ENCODE data around the gene LGALS9B.
"Not testable (repeated sequence)": the region's sequence is repeated elsewhere in the genome, so short reads cannot be mapped to it uniquely, and the experiment has no call there.

LGALS9B gene

DNA sequence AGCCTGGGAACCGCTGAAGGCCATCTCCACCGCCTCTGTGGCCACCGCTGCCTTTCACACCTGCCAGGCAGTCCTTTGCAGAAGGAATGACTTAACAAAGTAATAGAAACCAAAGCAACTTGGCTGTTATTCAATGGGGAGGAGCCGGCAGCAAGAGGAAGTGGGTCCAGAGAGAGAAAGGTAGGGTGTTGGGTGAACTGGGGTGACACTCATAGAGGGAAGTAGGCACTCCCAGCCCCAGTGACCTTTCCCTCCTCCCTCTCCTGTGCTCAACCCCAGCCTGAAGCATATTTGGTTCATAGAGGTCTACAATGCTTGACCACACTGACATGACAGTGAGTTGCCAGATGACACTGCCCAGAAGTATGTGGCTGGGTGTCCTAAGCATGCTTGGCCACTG lies at the start of gene LGALS9B:
TSS of gene LGALS9B (minus strand) at position 93 of the 400 bp plus-strand sequence. CDS start at position 24, 69 bp downstream.
- DNase-seq (ENCODE audit: low spot score) = not testable (repeated sequence)

DNA sequence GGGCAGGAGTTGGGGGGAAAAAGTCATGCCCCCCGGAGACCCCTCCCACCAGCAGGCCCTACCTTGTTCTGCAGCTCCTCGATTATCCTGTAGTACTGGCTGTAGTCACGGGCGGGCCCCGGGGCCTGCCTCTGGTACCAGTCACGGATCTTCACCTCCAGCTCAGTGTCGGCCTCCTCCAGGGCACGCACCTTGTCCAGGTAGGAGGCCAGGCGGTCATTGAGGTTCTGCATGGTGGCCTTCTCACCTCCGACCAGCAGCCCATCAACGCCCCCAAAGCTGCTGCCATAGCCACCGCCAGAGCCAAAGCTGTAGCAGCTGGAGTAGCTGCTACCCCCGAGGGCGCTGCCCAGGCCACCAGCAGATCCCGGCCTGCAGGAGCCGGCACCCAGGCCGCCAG lies 49.6 kb upstream of the LGALS9B start:
- DNase-seq (ENCODE audit: low spot score) = not testable (repeated sequence)

GRCh38 chr17:20515099-20515498 lies 47.8 kb upstream of the LGALS9B start:
- not testable (repeated sequence) for DNase-seq (ENCODE audit: low spot score)

- DNase-seq (ENCODE audit: low spot score) = not testable (repeated sequence)
Measured at GRCh38 chr17:20513539-20513938, 46.2 kb upstream of the LGALS9B start.

DNA sequence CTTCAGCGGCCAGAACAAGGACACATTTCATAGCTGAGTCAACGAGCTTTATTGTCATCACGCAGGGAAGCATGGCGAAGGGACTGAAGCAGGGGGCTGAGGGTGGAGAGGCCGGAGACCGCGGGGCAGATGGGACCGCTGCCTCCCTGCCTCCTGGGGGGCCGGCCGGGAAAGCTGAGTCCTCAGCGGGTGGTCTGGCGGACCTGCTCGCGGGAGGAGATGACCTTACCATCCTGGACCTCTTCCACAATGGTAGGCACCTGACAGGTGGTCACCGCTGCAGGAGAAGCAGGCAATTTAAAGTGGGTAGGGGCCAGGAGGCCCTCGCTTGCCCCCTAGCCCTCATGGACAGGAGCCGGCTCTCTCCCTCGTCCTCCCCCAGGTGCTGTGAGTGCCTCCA lies 45.0 kb upstream of the LGALS9B start:
- not testable (repeated sequence) for DNase-seq (ENCODE audit: low spot score)

DNA sequence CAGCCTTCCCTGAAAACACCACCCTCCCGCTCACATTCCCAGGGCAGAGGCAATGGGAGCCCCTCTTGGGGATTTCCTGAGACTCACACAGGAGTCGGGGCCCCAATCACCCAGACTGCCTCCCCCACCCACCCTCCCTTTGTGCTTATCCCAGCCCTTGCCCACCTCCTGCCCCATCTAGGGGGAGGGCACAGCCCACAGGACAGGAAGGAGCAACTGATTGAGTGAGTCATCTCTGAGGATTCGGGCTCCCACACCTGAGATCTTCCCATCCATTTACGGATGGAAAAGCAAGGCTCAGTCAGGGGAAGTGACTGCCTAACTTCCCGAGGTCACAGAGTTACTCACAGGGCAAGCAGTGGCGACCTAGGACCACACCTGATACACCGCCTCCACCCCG lies 44.4 kb upstream of the LGALS9B start:
- DNase-seq (ENCODE audit: low spot score) = not testable (repeated sequence)

- DNase-seq (ENCODE audit: low spot score) = not testable (repeated sequence)
Measured at GRCh38 chr17:20505333-20505732, 38.0 kb upstream of the LGALS9B start.

DNA sequence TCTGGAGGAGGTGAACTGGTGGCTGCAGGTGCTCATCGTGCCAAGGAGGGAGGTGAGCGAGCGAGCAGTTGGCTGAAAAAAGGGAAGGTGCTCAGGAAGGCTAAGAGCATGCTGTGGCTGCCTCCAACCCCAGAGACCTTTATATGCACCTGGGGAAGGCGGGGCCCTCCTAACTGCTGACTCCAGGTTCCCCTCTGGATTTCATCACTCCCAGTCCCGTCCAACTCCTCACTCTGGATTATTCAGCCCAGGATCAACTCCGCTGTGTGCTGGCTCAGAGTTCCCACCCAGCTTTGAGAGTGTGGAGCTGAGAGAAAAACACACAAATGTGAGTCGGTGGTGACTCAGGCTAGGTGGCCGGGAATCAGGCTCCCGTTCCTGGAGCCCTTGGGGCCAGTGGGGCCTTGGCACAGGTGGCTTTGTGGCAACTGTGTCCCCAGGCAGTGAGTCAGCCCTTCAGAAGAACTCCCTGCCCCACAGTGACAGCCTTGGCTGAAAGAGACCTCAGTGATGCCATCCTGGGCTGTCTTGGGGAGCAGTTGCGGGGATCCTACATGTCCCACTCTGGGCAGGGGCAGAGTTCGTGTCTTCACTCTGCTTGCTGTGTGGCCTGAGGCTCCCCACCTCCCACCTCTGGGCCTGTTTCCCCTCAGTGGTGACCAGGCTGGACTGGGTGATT lies 37.2 kb upstream of the LGALS9B start:
- DNase-seq (ENCODE audit: low spot score) = not testable (repeated sequence)

GRCh38 chr17:20501896-20502295 lies 34.6 kb upstream of the LGALS9B start:
- DNase-seq (ENCODE audit: low spot score) = not testable (repeated sequence)

DNA sequence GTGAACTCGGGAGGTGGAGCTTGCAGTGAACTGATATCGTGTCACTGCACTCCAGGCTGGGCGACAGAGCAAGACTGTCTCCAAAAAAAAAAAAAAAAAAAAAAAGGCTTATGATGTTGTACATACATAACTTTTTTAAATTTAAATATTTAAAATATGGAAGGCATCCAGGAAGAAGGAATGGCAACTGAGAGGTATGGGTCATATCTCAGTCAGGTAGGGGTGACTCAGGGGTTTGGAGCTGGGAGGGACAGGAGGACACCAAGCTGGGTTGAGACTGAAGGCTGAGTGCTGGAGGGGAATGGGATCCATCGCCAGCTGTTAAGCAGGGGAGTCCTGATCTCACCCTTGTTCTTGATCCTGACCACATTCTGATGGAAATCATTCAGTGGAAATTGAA lies 33.0 kb upstream of the LGALS9B start:
- DNase-seq (ENCODE audit: low spot score) = not testable (repeated sequence)

GRCh38 chr17:20495420-20495819 lies 28.1 kb upstream of the LGALS9B start:
- DNase-seq (ENCODE audit: low spot score) = not testable (repeated sequence)

DNA sequence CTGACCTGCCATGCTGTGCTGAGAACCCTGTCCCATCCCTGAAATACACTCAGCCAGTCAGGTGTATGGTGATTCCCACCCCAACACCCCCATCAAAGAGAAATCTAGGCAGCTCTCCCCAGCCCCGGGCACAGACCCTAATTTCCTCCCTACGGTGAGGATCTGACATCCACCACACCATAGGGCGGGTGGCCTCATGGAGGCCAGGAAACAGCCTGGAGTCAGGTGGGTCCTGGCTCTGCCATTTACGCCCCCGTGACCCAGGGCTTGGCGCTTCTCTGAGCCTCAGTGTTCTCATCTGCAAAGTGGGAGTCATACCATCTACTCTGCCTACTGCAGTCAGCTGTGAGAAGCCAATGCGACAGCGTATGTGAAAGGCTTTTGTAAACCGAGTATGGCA lies 27.4 kb upstream of the LGALS9B start:
- not testable (repeated sequence) for DNase-seq (ENCODE audit: low spot score)

DNA sequence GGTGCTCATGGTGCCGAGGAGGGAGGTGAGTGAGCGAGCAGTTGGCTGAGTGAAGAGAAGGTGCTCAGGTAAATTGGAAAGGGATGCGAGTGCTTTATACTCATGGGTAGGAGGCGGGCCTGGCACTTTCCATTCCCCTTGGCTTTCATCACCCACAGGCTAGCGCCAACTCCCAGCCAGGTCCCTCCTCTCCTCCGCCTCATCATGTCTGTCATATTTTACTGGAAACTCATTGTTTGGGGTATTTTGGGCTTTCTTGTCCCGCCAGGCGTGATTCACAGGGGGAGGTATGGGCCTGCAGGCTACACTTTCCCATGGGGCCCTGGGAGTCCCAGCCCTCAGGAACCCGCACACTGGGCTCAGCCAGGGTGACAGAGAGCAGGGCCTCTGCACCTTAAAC lies 26.8 kb upstream of the LGALS9B start:
- not testable (repeated sequence) for DNase-seq (ENCODE audit: low spot score)

- DNase-seq (ENCODE audit: low spot score) = not testable (repeated sequence)
Measured at GRCh38 chr17:20492971-20493370, 25.6 kb upstream of the LGALS9B start.

DNA sequence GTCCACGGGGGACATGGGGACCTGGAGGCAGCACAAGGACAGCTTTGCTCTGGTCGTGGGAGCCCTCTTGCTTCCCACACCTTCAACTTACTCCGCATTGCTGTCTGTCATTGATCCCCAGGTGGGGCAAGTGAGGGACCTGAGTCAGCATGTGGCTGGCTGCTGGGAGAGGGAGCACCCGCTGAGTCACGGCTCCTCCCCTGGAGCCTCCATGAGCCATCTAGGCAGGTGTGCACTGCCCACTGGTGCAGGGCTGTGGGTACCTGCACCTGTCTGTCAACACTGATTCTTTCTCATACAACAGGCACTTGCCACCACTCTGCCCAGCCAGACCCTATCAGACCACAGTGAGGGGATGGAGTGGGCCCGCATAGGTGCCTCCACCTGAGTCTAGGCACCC lies 24.8 kb upstream of the LGALS9B start:
- not testable (repeated sequence) for DNase-seq (ENCODE audit: low spot score)

- not testable (repeated sequence) for DNase-seq (ENCODE audit: low spot score)
Measured at GRCh38 chr17:20484930-20485329, 17.6 kb upstream of the LGALS9B start.

GRCh38 chr17:20479889-20480591 lies 12.7 kb upstream of the LGALS9B start:
- DNase-seq (ENCODE audit: low spot score) = not testable (repeated sequence)

DNA sequence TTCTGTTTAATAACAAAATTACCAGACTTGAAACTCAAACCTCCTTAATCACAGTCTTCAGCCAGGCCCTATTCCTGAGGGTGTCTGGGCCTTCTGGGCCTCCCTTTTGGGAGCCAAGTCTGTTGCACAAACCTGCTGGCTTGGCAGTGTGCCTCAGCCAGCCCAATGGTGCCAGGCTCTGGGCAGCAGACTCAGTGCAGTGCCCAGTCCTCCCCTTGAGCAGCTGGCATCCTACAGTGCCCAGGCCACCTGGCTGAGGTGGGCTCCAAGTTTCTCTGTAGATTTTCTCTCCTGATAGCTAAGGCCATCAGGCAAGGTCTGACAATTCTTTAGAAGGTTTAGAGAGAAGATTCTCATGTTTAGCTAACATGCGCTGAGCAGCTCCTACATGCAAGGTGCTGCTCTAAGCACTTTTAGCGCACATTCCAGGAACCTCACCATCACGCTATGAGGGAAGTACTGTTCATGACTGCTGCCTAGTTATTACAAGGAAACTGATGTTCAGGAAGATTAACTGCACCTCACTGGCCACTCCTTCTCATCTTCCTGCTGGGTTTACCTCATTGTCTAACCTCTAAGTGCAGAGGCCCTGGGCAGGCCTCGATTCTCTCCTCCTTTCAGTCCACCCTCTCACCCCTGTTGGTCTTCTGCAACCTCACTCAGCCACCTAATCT lies 10.2 kb upstream of the LGALS9B start:
- not testable (repeated sequence) for DNase-seq (ENCODE audit: low spot score)

GRCh38 chr17:20475137-20475831 lies 7.9 kb upstream of the LGALS9B start:
- DNase-seq (ENCODE audit: low spot score) = not testable (repeated sequence)

GRCh38 chr17:20474081-20474480 lies 6.7 kb upstream of the LGALS9B start:
- not testable (repeated sequence) for DNase-seq (ENCODE audit: low spot score)

DNA sequence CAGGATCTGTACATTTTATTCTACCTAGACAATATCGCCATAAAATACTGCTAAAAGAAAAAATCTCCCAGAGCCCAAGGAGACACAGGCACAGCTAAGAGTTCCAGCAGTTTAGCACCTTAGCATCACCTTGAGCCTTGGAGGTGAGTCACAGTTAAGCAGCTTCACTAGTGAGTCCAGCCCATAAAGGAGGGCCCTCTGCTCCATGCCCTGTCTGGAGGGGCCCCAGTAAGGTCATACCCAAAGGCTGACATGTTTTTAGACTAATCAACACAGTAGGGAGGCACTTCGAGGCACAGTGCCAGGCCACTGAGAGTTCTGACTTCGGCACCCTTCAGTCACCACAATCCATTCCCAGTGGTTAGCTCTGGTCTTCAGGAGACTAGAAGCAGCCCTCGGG lies 2.6 kb upstream of the LGALS9B start:
- not testable (repeated sequence) for DNase-seq (ENCODE audit: low spot score)

DNA sequence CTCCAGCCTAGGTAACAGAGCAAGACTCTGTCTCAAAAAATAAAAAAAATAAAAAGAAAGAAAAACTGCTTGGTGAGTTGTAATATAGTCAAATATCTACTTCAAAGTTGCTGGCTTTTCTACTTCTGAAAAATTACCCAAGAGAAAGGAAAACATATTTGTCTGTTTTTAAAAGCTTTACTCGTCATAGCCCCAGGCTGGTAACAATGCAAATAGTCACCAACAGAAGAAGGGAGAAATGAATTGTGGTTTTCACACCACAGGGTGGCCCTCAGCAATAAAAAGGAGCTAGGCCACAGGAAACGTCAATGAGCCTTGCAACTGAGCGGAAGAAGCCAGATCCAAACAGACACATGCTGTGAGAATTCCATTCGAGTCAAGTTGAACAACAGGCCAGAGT lies 1.8 kb upstream of the LGALS9B start:
- DNase-seq (ENCODE audit: low spot score) = not testable (repeated sequence)
